Lower leg skin (tissue), 4 donors: ENCODE results near the gene PECR. TPM values are rescaled to one million over a fixed set of nuclear protein-coding genes. Genes with fewer than 3 reads are reported as not detected.

Experiments
- DNase-seq, 2 donors: peaks; one replicate each; pipeline ENCODE4 v3.0.0-alpha.2; 2019; ENCODE audit warnings: low spot score in 2 of 2
- H3K4me3 ChIP-seq: fragments of 200-600 bp; sonication (generic); 2 replicates; pipeline ENCODE4 v1.5.1; 2017; ENCODE audit warnings: mild to moderate bottlenecking, low read depth; ENCODE audit not compliant: poor library complexity, severe bottlenecking
- CTCF ChIP-seq, 3 donors: fragments of 450-650 bp; IDR thresholded peaks; one replicate each; pipeline ENCODE4 v1.5.1; 2016; ENCODE audit warnings: antibody characterized with exemption in 3 of 3, mild to moderate bottlenecking in 3 of 3, moderate library complexity in 2 of 3
- POLR2A ChIP-seq, 2 donors: fragments of 450-650 bp; IDR thresholded peaks; one replicate each; pipeline ENCODE4 v1.6.1; 2016 to 2017; ENCODE audit warnings: antibody characterized with exemption in 2 of 2, mild to moderate bottlenecking in 1 of 2, moderate library complexity in 1 of 2
- WGBS, 2 donors: methylation state at CpG; one replicate each; pipeline ENCODE4 v1.1.5; 2018; 5-methylcytosine and 5-hydroxymethylcytosine counted together
- intact Hi-C: fragments of 100-400 bp; cut with DNase I; formaldehyde crosslinking; loops from one replicate; pipeline ENCODE4 v1.15.0; 2023; ENCODE audit warnings: low total_unique reads
- total RNA-seq, 4 donors: library from RNA; depleted of rRNA; stranded (reverse); fragments of >200 nt; gene quantifications; one replicate each; pipeline ENCODE4 v1.1.0, GENCODE V29; 2016

PECR gene
- total RNA-seq, 4 donors from 2014 or later, result 4.8 to 14.6 (median 9.2) TPM

DNA sequence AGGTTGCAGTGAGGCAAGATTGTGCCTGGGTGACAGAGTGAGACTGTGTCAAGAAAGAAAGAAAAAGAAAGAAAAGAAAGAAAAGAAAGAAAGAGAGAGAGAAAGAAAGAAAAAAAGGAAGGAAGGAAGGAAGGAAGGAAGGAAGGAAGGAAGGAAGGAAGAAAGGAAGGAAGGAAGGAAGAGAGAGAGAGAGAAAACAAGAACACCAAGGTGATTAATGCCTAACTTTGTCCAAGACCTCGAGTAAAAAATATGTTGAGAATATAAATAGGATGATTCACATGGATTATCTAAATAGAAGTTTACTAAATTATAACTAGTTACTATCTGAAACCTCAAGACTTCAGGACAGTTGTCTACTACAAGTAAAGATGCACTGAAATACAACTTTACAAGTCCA is 7.2 kb downstream of the PECR start:
- no peak overlapping the region for H3K4me3 ChIP-seq
- intact Hi-C loops, result no loop called here
- no peak for DNase-seq
- TF ChIP-seq CTCF (IDR thresholded peaks at IDR 0.05), result no peak
- TF ChIP-seq POLR2A (IDR thresholded peaks at IDR 0.05), result no peak
- 48% methylated on average over 1 of the region's 1 CpG for WGBS, 2 donors

DNA sequence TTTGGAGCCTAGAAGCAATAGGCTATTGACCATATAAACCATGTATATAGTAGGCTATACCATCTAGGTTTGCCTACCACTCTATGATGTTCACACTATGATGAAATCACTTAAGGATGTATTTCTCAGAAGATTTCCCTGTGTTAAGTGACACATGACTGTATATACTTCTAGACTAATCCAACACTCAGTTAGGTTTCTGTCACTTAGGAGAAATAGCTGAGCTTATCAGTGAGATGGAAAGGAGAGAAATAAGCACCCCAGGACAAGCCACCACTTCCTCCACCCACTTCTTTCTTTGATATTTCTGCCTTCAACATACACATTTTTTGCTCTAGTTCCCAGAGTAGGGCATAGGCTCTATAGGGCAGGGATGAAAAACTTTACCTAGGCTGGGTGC is 7.8 kb downstream of the PECR start:
- intact Hi-C loops, result no loop called here
- no peak overlapping the region for H3K4me3 ChIP-seq
- no peak for DNase-seq
- no peak for TF ChIP-seq CTCF (IDR thresholded peaks at IDR 0.05)

DNA sequence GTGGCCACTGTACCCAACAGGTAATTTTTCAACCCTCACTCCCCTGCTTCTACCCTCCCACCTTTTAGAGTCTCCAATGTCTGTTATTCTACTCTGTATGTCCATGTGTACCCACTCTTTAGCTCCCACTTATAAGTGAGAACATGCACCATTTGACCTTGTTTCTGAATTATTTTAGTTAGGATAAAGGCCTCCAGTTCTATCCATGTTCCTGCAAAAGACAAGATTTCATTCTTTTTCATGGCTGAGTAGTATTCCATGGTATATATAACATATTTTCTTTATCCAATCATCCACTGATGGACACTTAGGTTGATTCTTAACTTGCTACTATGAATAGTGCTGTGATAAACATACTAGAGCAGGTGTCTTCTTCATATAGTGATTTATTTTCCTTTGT is 9.1 kb downstream of the PECR start:
- H3K4me3 ChIP-seq, result no peak overlapping the region
- TF ChIP-seq CTCF (IDR thresholded peaks at IDR 0.05) (no peak), POLR2A (IDR thresholded peaks at IDR 0.05) (no peak)

DNA sequence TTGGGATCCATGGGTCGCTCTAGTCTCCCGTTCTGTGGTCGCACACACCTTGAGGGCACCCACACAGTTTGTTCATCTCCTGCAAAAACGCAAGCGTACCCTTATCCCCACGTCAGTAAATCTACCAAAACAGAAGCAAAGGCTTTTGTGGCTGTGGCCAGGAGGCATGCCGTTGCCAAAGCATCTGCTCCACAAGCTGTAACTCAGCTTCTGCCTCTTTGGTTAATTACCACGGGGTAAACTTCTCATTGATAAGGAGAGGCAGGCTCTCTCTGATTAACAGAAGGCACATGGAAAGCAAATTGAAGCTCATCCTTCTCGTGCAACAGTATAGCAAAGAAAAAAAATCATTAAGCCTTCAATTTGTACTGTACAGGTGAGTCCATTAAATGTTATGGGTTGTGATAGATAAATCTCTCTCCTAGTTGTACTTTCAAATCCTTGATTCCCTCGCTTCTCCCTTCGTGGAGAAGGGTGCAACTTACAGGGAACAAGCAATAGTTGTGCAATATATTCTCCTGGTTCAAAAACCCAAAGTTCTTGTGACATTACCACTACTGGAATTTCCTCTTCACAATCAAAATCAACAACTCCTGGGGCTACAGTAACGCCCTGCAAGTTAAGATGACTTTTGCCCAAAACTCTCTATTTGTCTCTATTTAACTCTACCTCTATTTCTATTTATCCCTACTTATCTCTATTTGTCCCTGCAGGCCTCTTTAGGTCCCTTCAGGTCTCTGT is 10.3 kb downstream of the PECR start:
- TF ChIP-seq POLR2A (IDR thresholded peaks at IDR 0.05), result no peak
- WGBS, 2 donors, result 84% methylated on average over 12 of the region's 12 CpGs
- intact Hi-C loops, result no loop called here
- no peak overlapping the region for H3K4me3 ChIP-seq
- no peak for DNase-seq

More for the DNA sequence above, 9.1 kb downstream of the PECR start:
- DNase-seq, result no peak
- intact Hi-C loops, result no loop called here

DNA sequence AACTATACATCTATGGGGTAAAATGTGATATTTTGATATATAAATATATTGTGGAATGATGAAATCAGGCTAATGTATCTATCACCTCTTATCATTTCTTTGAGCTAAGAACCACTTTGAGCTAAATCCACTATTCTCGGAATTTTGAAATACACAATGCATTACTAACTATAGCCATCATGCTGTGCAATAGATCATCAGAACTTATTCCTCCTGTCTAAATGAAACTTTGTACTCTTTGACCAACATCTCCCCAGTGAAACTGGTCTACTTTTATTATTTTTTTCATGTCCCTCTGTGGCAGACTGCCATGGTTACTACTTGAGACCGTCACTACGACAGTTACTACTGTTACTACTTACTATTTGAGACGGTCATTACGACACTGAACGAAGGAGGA is 11.4 kb downstream of the PECR start:
- WGBS, 2 donors, result 91 to 93% methylated on average over 6 of the region's 6 CpGs
- H3K4me3 ChIP-seq, result no peak overlapping the region
- DNase-seq, result no peak
- intact Hi-C loops, result no loop called here
- TF ChIP-seq CTCF (IDR thresholded peaks at IDR 0.05), result no peak
- no peak for TF ChIP-seq POLR2A (IDR thresholded peaks at IDR 0.05)

DNA sequence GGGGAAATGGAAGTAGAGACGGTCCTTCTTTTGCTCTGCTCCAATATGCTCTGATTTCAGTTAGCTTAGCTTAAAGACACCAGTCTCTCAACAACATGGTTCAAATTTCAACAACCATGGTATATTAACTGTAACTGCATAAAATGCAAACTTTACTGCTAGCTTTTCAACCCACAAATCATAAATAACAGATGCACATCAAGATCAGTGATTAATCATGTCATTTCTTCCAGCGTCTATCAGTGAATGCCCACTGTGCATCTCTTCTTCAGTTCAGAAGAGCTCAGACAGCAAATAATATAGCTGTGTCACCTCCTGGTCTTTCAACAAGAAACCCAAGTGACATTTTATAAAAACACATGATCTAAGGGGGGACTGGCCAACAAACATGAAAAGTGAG is 12.6 kb downstream of the PECR start:
- 89 to 91% methylated on average over 2 of the region's 2 CpGs for WGBS, 2 donors
- no peak for DNase-seq
- TF ChIP-seq POLR2A (IDR thresholded peaks at IDR 0.05) (no peak), CTCF (IDR thresholded peaks at IDR 0.05) (no peak)
- intact Hi-C loops, result no loop called here
- no peak overlapping the region for H3K4me3 ChIP-seq
